SHP77 (cell line): ENCODE results near the gene TSPAN2.
"Not testable (repeated sequence)": the region's sequence is repeated elsewhere in the genome, so short reads cannot be mapped to it uniquely, and the experiment has no call there.

ENCODE experiments used
- DNase-seq, 2 experiments: peaks; one replicate each; lab custom pipeline; 2025; lab: John Stamatoyannopoulos, UW

The TSPAN2 gene

GRCh38 chr1:115036814-115037507 lies 52.3 kb downstream of the TSPAN2 start:
- DNase-seq = no peak

GRCh38 chr1:115035652-115036051 lies 53.7 kb downstream of the TSPAN2 start:
- no peak for DNase-seq

- DNase-seq = no peak
Measured at GRCh38 chr1:115031595-115031994, 57.7 kb downstream of the TSPAN2 start.

GRCh38 chr1:115029526-115029925 lies 59.8 kb downstream of the TSPAN2 start, which contains the start of gene TSHB:
TSHB (plus strand) TSS chr1:115029826; CDS start chr1:115033363, 3,537 bp downstream.
- DNase-seq = no peak

- no peak for DNase-seq
Measured at GRCh38 chr1:115023593-115023992, 65.7 kb downstream of the TSPAN2 start.

GRCh38 chr1:115021145-115021544 lies 68.2 kb downstream of the TSPAN2 start:
- DNase-seq = no peak

GRCh38 chr1:115019549-115019948 lies 69.8 kb downstream of the TSPAN2 start:
- not testable (repeated sequence) for DNase-seq

- no peak for DNase-seq
Measured at GRCh38 chr1:115013792-115014191, 75.5 kb downstream of the TSPAN2 start.

GRCh38 chr1:115012434-115012833 lies 76.9 kb downstream of the TSPAN2 start:
- no peak for DNase-seq

- DNase-seq = no peak
Measured at GRCh38 chr1:115012006-115012405, 77.3 kb downstream of the TSPAN2 start.

GRCh38 chr1:115006191-115006590 lies 83.1 kb downstream of the TSPAN2 start:
- no peak for DNase-seq
